ENCODE data around the gene ECE1.

Gene ECE1

DNA sequence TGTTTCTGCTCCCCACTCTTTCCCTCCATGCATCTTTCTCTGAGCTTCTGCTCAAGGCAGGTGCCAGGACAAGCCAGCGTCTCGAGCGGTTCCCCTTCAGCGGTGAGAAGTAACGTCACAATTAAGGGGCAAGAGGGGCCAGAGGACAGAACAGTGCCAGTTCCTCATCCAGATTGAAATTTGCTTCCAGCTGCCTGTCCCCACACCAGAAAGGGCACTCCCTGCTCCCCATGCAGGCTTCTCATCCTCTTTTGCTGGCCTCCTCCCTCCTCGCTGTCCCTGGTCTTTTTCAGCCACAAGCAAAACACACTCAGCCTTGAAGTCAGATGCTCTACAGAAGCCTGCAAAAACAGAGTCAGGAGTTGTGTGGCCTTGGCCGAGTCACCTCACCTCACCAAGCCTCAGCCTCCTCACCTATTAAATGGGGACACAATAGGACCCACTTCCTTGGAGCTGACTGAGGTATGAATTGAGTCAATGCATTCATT lies 35.0 kb upstream of the ECE1 start:
- DNase-seq (ENCODE audit: low spot score) = no peak

DNA sequence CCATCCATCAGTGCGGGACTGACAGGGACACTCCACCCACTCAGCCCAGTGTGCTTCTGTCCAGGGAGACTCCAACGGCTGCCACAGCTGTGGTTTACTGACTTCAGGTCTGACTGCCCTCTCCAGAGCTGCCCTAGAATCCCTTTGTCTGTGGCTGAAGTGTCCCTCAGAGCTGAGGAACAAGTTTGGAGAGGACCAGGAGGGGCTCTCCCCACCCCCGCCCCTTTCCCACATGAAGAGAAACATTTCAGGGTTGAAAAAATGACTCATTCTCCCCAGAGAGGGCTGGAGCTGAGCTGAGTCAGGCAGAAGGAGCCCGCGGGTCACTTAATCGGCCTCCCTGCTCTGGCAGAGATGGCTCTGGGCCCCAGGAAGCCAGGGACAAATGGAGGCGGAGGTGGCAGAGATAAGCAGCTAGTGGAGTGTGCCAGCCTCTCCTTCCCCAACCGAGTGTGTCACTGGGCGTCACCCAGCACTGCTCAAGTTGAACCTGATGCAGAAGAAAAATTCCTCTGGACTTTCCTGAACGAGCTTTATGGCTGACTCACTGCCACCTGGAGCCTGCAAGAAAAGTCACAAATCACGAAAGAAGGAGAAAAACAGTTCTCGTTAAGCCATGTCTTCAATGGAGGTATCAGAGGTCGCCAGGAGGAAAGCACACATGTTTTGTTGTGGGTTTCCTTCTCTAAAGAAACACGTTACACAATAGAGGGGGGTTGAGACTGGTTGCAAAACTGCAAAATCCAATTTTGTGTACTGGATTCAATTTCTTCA lies 34.3 kb upstream of the ECE1 start:
- no peak for DNase-seq (ENCODE audit: low spot score)

DNA sequence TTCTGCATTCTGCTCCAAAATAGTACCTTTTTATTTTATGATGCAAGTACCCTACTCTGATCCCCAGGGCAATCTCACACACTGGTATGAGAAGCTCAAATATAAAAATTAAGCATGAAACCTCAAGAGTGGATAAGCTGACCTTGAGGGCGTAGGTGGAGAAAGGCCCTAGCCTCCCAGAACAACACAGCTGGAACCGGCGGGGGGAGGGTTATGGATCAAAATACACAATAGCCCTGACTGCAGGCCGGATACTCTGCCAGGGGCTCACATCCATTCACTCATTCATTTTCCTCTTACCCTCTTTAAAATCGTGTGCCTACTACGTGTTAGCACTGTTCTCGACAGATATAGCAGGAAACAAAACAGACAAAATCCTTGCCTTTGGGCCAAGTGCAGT lies 32.8 kb upstream of the ECE1 start:
- DNase-seq (ENCODE audit: low spot score) = no peak

DNA sequence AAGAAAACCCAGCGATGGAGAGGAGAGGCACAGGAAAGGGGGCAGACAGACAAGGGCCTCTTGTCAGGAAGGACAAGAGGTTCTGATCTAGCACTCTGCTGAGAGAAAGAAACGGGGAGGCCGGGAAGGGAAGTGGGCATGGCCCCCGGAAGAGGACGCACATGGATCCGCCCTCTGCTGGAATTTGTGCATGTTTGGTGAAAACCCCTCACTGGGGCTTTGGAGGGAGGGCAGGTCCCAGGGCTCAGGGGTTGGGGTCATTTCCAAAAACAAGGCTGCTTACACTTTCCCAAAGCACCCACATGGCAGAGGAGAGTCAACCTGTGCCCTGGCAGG lies 32.4 kb upstream of the ECE1 start:
- no peak for DNase-seq (ENCODE audit: low spot score)

DNA sequence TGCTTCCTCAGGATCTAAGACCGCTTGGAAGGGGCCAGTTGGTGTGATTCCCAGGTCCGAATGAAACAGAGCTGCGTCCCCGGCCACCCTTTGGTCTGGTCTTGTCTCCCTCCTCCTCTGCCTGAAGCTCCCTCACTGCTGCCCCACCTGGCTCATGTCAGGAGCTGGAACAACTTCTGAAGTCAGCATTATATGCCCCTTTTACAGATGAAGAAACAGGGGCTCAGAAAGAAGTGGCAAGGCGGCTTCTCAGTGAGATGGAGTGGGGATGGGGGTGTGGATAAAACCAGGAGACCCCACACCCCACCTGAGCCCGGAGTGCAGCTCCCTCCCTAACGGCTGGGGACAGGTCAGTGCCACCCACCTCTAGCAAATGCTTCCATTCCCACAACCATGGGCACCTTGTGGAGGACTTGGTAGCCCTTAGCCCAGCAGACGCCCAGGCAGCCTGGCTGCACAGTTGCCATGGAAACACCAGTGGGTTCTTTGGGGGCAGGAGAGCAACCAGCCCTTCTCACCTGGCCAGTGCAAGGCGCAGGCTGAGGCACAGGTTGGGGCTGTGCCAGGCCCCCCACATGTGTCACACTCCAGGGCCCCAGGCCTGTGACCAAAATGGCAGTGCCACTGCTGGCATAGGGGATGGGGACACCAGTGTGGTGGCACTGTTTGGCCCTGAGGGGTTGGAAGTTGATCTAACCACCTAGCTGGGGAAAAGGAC lies 31.9 kb upstream of the ECE1 start:
- DNase-seq (ENCODE audit: low spot score) = no peak

DNA sequence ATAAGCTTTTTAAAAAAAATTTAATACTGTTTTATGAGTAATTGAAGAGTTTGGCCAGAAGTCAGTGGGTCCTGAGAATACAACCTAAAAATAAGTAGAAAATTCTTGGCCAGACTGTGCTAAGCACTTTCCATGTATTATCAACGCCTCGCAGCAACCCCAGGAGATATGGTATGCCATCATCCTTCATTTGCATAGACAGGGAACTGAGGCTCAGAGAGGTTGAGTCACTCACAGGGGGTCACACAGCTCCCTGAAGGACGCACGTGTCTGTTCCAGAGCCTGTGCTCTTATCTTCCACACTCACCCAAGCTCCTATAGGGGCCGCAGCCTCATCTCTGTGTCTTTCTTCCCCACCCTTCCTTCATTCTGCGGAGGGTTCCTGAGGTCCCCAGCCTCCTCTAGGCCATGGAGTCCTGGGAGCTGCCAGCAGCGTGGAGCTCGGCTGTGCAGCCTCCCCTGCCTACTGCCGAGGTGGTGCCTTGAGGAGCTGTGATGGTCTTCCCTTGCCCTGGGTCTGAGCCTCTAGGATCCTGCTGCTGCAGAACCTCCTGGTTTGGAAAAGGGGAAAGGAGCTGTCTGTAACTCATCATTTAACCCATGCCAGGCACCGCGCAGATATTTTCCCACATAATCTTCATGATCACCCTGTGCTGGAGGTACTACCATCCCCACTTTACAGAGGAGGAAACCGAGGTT lies 30.3 kb upstream of the ECE1 start:
- DNase-seq (ENCODE audit: low spot score) = no peak

DNA sequence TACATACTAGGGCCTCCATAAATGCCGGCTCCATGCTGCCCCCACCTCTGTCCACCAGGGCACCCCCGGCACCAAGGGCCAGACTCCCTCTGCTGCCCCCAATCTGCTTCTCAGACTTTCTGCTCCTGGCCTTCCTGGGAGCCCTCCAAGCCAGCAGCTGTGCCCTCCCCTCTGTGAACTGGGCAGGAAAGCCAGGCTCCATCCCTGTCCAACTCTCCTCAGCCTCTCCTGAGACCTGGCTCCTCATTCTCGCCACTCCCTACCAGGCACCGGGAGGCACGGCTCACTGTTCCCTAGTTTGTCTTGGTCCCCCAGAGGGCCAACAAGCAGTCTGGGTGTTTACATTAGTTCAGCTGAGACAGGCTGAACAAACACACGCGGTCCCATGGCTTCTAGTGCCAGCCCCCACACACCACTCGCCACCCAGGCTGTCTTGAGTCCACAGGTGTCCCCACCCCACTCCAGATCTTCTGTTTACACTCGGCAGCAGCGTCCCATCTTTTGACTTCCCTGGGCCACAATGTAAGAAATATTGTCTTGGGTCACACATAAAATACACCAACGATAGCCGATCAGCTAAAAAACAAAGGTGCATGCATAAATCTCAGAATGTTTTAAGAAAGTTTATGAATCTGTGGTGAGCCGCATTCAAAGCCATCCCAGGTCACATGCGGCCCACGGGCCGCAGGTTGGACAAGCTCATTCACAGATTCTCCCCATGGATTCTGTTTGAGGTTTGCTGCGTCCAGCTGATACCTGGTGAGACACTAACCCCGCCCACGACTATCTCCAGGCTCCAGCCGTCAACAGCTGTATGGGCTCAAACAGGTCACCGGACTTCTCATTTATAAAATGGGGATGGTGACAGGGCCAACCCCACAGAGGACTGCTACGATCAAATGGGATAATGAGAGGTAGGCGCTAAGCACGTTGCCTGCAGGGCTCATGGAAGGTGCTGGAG lies 29.5 kb upstream of the ECE1 start:
- DNase-seq (ENCODE audit: low spot score) = no peak

DNA sequence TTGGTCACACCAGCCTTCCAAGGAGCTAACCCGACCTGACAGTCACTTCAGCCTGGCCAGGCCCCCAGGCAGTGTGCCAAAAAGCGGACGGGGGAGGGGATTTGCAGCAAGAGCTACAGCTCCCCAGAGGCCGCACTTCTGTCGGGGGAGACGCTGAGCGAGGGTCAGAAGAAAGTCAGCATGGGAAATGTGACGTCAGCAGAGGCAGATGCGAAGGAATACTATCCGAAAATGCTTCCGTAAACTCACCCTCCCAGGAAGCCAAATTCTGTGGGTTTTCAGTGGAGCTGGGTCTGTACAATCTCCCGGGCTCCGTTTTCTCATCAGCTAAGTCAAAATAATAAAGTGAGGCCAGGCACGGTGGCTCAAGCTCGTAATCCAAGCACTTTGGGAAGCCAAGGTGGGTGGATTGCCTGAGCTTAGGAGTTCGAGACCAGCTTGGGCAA lies 28.5 kb upstream of the ECE1 start:
- no peak for DNase-seq (ENCODE audit: low spot score)

DNA sequence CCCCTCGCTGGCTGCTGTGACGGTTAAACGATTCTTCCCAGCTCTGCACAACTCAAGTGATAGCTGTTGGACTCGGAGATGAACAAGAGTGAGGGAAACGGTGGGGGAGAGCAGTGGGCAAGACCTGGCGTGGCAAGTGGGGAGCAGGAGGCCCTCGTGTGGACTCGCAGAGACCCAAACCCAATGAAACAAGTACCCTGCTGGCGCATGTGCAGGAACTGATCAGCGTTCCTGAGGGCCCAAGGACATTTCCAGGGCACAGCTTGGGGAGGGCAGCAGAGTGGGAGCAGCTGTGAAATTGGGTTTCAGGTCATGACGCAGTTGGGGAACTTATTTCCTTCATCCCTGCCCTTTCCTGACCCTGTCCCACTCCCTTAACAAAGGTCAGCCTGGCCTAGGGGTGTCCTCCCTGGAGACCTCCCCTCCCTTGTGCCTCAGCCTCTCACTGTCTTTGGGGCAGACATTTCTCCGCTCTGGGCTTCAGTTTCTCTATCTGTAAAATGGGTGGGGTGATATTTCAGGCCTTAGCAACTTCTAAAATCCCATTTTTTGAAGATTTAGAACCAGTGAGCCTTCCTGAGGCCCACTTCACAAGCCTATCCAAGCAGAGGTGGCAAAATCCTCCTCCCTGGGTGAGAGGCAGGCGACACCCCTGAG lies 27.9 kb upstream of the ECE1 start:
- DNase-seq (ENCODE audit: low spot score) = no peak

DNA sequence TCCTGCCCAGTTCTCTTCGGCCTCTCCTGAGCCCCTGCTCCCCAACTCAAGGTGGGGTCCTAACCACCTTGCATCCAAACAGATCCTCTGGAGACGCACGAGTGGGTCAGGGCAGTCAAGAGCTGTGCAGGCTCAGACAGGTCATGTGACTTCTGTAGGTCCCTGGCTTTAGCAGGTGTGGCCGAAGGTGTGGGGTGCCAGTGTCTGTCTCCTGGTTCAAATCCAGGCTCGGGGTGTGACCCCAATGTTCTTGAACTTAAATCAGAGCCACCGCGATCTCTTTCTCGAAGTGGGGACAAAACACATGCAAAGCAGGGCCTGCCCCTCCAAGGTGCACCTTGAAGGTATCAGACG lies 27.4 kb upstream of the ECE1 start:
- no peak for DNase-seq (ENCODE audit: low spot score)

DNA sequence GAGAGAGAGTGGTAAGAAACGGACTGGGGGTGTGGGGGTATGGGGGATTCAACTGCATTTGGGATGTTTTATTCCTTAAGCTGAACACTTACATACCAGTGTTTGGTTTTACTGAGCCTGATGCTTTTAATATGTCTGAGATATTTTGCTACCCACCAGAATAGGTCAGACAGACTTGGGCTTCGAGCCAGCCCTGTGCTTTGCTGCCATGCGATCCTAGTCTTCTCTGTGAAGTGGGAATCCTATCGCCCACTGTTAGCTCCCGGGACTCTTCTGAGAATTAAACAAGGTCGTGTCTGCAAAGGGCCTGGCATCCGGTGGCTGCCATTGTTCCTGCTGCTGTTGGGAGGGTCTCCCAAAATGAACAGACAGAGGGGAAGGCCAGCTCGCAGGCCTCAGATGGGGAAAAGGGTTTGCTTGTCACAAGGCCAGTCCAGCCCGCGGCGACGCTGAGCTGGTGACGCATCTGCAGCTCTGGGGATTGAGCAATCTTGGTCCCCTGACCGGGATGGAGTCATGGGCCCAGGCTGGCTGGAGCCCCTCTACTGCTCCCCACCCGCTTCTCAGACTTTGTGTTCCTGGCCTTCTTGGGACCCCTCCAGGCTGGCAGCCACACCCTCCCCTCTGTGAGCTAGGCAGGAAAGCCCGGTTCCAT lies 26.9 kb upstream of the ECE1 start:
- DNase-seq (ENCODE audit: low spot score) = no peak

DNA sequence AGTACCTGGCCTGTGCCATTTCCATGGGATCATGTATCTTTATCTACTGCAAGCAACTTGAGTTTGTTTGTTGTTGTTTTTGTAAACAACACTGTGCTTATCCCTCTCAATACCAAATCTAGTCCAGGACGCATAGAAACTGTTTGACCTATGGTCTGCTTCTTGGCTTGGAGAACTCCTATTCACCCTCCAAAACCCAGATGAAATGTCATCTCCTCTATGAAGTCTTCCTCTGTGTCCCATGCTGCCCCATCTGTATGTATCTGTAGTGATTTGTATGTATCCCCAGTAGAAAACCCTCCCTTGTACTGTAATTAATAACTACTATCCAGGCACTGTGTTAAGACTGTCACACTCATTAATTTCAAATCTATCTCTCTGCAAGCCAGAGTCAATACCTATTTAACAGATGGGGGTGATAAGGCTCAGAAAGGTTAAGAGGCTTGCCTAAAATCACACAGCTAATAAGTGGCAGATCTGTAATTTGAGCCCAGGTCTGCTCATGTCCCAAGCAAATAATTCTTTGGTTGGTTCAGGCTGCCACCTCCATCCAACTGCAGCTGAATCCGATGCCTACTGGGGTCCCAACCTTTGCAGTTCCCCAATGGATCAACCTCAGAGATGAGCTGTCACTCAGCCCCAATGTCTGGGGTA lies 24.6 kb upstream of the ECE1 start:
- no peak for DNase-seq (ENCODE audit: low spot score)

DNA sequence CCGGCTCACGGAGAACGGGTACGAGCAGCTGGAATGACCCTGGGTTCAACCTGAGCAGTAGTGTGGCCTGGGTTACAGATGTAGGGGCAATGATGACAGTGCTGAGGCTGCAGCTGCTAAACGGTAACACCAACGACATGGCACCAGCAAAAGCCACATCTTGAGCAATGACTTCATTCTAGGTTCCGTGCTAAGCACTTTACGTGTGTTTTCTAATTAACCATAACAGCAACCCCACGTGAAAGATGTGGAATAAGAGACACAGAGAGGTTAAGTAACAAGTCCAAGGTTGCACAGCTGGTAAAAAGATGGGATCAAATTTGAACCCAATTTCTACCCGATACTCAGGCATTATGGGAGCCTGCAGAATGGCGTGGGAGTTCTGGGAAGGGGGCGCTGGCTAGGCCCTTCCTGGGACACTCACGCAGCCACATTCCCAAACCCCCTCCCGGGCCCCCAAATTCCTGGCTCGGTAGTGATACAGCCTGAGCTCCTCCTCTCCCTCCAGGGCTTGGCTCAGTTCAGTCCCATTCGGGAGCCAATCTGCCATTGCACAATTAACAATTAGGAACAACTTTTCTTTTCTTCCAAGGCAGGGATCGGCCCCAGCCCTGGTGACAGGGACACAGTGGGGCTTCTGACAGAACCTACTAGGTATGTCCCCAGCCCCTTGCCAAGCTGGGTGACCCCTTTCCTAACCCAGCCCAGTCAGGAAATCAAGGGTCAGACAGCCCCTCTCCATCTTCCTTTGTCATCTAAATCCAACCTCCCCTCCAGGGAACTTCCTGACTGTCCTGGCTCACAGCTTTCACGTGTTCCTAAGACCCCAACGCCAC lies 23.8 kb upstream of the ECE1 start:
- DNase-seq (ENCODE audit: low spot score) = no peak

DNA sequence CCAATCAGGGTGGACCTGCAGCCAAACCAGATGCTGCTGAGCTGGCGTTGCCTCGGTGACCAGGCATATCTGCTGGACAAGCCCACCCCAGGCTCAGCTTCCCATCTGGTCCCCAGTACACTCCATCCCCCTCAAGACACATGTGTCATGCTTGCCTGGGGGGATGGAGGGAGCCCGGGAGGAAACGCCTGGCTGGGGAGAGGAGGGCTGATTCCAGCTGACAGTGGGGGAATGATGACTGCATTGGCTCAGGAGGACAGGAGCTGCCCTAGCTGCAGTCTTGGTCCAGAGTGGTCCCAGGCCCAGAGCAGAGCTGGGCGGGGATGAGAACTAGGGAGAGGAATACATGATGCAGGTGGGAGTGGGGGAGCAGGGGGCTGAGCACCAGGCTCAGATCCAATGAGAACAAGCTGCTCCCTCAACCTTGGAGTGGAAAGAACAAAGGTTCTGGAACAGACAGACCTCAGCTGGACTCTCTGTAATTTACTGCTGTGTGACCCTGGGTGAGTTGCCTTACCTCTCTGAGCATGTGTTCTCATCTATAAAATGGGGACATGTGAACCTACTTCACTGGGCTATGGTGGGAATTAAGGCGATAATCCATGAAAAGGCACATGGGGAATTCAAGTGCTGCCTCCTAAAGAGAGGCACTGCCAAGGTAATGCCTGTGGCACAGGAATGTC lies 23.1 kb upstream of the ECE1 start:
- DNase-seq (ENCODE audit: low spot score) = no peak

DNA sequence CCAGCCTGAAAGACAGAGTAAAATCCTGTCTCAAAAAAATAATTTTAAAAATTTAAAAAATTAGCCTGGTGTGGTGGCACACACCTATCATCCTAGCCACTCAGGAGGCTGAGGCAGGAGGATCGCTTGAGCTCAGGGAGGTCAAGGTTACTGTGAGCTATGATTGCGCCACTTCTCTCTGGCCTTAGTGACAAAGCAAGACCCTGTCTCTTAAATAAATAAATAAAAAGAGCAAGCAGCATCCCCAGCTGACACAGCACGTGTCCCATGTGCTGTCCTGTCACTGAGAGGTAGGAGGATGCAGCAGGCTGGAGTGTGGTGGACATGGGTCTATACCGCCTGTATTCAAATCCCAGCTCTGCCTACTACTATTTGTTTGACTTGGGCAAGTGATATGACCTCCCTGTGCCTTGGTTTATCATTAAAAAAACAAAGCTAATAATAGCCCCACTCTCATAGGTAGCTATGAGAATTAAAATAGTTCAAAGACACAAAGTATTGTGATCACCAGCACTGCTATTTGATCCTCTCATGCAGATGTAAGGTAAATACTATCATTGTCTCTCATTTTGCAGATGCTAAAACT lies 22.2 kb upstream of the ECE1 start:
- no peak for DNase-seq (ENCODE audit: low spot score)

DNA sequence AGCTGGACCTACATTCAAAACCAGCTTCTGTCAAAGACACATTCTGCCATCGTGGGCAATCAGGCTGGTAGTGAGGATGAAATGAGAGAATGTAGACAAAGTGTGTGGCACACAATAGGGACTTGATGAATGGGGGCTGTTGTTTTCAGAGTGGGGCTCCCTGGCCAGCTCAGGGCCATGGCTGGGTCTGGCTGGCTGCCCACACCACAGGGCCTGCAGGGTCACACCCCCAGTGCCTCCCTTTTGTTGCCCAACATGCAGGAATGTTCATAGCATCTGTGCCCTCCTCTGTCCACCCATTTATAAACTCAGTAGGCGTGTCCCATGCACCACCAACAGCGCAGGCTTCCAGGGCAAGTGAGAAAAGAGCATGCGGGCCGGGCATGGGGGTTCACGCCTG lies 20.8 kb upstream of the ECE1 start:
- peak; percentile 89 for DNase-seq (ENCODE audit: low spot score)

DNA sequence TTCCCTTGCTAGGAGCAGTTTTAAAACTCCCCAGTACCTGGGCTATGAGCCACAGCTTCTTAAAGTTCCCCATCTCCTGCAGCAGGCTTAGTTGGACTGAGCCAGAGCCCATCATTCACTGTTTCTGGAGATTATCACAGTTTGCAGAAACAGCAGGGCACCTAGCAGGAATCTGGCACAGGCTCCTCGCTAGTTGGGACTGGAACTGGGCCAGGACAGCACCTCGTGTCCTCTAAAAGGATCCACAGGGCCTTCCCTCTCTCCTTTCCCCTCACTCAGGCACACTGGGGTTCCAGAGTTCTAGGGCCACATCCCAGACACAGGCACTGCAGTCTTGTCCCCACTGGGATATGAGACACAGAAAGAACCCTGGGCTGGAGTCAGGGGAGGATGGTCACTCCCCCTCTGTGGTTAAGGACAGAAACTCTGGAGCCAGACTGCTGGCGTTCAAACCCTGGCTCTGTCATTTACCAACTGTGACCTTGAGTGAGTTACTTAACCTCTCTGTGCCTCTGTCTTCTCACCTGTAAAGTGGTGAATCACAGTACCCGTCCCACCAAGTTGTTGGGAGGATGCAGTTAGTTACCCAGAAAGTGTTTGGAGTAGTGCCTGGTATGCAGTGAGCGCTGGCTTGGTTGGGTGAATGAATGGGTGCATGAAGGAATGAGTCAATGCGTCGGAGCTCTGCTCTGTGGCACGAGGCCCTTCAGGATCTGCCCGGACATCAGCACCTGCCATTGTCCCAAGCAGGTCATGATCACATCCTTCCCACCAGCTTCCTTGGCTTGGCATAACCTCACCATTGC lies 18.8 kb upstream of the ECE1 start:
- DNase-seq (ENCODE audit: low spot score) = no peak

DNA sequence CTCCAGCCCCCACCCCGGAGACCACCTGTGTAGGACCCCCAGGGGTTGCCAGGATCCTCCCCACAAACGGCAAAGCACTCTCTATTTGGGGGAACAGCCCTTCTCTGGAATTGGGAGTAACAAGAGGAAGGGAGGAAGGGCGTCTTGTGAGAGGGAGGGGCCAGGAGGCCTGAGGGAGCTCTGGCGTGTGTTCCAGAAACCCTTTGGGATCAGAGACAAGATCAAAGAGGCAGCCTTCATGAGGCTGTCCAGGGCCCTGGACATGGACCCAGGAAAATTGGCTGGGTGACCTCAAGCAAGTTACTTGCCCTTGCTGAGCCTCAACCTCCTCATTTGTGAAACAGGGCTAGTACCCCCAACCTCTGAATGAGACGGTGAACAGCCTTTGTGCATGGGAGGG lies 18.1 kb upstream of the ECE1 start:
- no peak for DNase-seq (ENCODE audit: low spot score)
